ENCODE results near the gene GAMT. TPM values are rescaled to one million over a fixed set of nuclear protein-coding genes. Genes with fewer than 3 reads are reported as not detected.
"Not testable (repeated sequence)": the region's sequence is repeated elsewhere in the genome, so short reads cannot be mapped to it uniquely, and the experiment has no call there.

GAMT gene
- total RNA-seq, 1 experiment from 2014 or later, result 22.1 TPM

DNA sequence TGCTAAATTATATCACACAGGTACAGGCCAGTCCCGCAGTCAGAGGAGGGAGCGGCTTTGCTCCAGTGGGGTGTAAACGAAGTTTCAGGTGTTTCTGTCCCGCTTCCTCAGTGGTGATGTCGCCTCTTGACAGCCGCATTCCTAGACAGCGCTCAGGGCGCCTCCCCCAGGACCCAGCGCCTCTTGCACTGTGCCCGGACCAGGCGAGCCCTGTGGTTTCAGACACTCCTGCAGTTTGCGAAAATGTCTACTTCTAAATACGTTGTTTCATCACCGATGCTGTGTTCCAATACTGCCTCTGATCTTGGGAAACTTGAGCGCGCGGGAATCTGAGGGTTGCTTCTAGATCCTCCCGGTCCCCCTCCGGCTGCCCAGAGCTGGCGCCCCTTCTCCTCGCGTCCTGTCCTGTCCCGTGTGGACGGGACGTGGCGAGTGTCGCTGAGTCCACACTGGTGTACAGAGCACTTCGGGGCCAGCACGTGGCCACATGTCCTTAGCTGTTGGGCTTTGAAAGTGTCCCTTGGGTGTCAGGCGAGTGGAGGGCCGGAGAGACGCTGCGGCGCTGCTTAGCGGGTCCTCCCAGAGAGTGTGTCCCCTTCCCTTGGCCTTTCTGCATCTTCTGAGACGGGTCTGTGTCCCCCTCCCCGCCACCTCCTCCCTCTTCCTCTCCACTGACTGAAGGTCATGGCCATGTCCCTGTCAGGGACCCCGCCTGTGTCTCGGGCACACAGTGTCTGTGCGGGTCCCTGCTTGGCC is 22.3 kb upstream of the GAMT start:
- Histone ChIP-seq H3K4me3 (no peak overlapping the region), H3K27me3 (no peaks in the 10 kb centered on the region), H3K36me3 (peaks cover 11% of the 10 kb centered on the region), H3K9me3 (no peaks in the 10 kb centered on the region)
- DNase-seq, result no peak

DNA sequence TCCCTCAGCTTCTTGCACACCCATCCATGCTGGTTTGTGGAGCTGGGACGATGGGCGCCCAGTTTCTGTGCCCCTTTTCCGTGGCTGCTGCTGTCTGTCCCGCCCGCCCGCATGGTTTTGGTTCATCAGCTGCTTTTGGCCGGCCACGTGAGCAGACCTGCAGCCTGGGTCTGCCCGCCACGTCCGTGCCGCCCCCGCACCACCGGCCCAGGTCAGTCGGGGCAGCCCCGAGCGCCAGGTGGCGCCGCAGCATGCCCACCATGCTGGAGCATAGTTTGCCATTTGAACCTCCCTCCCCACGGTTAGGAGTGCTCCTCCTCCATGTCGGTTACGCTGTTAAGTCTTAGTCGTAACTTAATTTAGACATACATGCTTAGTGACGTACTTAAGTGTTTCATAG is 21.6 kb upstream of the GAMT start:
- Histone ChIP-seq H3K36me3 (peaks cover 10% of the 10 kb centered on the region), H3K9me3 (no peaks in the 10 kb centered on the region), H3K27me3 (no peaks in the 10 kb centered on the region), H3K4me3 (no peak overlapping the region)
- no peak for DNase-seq

DNA sequence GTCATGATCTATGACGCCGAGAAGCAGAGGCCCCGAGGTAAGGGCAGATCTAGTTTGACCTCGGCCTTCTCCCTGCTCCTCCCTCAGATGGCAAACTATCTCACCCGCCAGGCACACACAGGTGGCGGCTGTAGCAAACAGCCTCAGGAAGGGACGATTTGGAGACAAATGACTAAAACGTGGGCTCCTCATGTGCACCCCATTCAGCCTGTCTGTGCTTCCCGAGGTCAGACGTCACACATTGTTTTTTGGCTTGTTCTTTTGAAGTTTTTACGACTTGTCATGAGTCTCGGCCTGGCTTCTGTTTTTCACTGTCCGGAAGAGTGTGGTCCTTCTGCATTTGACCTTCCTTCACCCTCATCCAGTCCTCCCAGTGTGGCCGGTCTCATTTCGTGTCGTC is 21.0 kb upstream of the GAMT start:
- no peak for DNase-seq
- H3K9me3 ChIP-seq, result no peaks in the 10 kb centered on the region
- no peaks in the 10 kb centered on the region for H3K27me3 ChIP-seq
- peaks cover 10% of the 10 kb centered on the region for H3K36me3 ChIP-seq
- H3K4me3 ChIP-seq, result no peak overlapping the region

GRCh38 chr19:1421958-1422305 is 20.6 kb upstream of the GAMT start:
- Histone ChIP-seq H3K27me3 (no peaks in the 10 kb centered on the region), H3K9me3 (no peaks in the 10 kb centered on the region), H3K4me3 (no peak overlapping the region), H3K36me3 (peaks cover 10% of the 10 kb centered on the region)
- no peak for DNase-seq

GRCh38 chr19:1421218-1421957 is 20.0 kb upstream of the GAMT start:
- H3K9me3 ChIP-seq, result no peaks in the 10 kb centered on the region
- peaks cover 10% of the 10 kb centered on the region for H3K36me3 ChIP-seq
- H3K4me3 ChIP-seq, result no peak overlapping the region
- no peak for DNase-seq
- no peaks in the 10 kb centered on the region for H3K27me3 ChIP-seq

GRCh38 chr19:1420590-1420989 is 19.2 kb upstream of the GAMT start:
- no peaks in the 10 kb centered on the region for H3K27me3 ChIP-seq
- H3K4me3 ChIP-seq, result no peak overlapping the region
- H3K9me3 ChIP-seq, result no peaks in the 10 kb centered on the region
- H3K36me3 ChIP-seq, result peaks cover 10% of the 10 kb centered on the region
- no peak for DNase-seq

DNA sequence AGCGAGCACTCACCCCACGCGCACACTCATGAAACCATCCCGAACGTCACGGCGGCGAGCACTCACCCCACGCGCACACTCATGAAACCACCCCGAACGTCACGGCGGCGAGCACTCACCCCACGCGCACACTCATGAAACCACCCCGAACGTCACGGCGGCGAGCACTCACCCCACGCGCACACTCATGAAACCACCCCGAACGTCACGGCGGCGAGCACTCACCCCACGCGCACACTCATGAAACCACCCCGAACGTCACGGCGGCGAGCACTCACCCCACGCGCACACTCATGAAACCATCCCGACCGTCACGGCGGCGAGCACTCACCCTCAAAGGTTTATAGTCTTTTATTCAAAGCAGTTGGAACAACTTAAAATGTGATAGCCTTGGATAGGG is 18.7 kb upstream of the GAMT start:
- not testable (repeated sequence) for H3K9me3 ChIP-seq, H3K27me3 ChIP-seq, DNase-seq, H3K36me3 ChIP-seq, H3K4me3 ChIP-seq

DNA sequence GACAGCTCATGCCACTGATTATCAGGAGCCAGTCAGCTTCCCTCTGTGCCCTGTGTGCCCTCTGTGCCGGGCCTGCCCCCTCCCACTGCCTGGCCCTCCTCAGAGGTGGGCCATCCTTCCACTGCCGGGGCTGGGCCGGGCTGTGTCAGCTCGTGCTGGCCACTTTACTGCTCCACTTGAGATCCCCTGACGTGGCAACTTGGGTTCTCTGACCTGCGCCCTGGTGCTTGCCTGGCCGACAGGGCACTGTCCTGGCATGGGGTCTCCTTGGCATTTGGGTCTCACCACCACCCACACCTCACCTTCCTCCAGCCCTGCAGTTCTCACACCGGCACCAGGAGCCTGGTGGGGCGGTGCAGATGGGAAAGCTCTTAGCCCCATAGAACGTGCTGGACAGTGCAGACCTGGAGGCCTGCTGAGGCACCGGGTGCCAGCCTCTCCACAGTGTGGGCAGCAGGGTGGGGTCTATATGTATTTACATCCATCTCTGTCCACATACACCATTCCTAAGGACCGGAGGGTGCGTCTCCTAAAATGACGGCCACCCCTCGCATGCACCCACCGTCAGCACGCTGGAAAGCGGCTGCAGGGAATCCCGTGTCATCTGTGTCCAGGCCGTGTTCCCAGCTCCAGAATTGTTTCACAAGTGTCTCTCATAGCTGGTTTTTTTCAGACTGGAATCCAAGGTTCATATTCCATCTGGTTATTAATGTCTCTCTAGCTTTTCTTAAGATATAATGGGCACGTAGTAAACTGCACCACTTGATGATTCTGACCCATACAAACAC is 17.8 kb upstream of the GAMT start:
- Histone ChIP-seq H3K9me3 (no peaks in the 10 kb centered on the region), H3K4me3 (no peak overlapping the region), H3K27me3 (no peaks in the 10 kb centered on the region), H3K36me3 (peaks cover 2% of the 10 kb centered on the region; the same call in 1 of the 2 replicates)
- DNase-seq, result no peak

GRCh38 chr19:1418496-1418775 is 17.1 kb upstream of the GAMT start:
- H3K4me3 ChIP-seq, result no peak overlapping the region
- no peaks in the 10 kb centered on the region for H3K27me3 ChIP-seq
- DNase-seq, result no peak
- H3K9me3 ChIP-seq, result no peaks in the 10 kb centered on the region
- H3K36me3 ChIP-seq, result peaks cover 4% of the 10 kb centered on the region; the same call in 1 of the 2 replicates

- Histone ChIP-seq H3K36me3 (peaks cover 9% of the 10 kb centered on the region), H3K9me3 (no peaks in the 10 kb centered on the region), H3K4me3 (no peak overlapping the region), H3K27me3 (no peaks in the 10 kb centered on the region)
- no peak for DNase-seq
Measured at GRCh38 chr19:1417681-1418495, 16.5 kb upstream of the GAMT start.

DNA sequence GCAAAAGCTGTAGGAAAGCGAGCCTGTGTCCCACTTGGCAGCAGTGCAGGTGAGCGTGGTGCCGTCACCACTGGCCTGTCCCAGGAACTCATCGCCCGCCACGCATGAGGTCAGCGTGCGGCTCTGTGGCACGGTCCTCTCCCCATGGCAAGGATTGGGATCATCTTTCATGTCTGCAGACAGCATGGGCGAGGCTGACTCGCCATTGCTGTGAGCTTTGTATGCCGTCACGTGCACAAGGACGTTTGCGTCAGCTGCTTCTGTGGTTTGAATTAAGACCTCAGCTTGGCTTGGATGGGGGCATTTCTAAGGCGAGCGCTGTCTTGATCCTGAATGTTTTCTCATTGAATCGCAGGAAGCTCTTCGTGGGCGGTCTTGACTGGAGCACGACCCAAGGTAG is 15.8 kb upstream of the GAMT start:
- Histone ChIP-seq H3K36me3 (peaks cover 9% of the 10 kb centered on the region), H3K9me3 (no peaks in the 10 kb centered on the region), H3K27me3 (no peaks in the 10 kb centered on the region), H3K4me3 (no peak overlapping the region)
- DNase-seq, result no peak

GRCh38 chr19:1416014-1416841 is 14.9 kb upstream of the GAMT start:
- H3K27me3 ChIP-seq, result no peaks in the 10 kb centered on the region
- no peaks in the 10 kb centered on the region for H3K9me3 ChIP-seq
- H3K36me3 ChIP-seq, result peaks cover 9% of the 10 kb centered on the region
- H3K4me3 ChIP-seq, result no peak overlapping the region
- no peak for DNase-seq

DNA sequence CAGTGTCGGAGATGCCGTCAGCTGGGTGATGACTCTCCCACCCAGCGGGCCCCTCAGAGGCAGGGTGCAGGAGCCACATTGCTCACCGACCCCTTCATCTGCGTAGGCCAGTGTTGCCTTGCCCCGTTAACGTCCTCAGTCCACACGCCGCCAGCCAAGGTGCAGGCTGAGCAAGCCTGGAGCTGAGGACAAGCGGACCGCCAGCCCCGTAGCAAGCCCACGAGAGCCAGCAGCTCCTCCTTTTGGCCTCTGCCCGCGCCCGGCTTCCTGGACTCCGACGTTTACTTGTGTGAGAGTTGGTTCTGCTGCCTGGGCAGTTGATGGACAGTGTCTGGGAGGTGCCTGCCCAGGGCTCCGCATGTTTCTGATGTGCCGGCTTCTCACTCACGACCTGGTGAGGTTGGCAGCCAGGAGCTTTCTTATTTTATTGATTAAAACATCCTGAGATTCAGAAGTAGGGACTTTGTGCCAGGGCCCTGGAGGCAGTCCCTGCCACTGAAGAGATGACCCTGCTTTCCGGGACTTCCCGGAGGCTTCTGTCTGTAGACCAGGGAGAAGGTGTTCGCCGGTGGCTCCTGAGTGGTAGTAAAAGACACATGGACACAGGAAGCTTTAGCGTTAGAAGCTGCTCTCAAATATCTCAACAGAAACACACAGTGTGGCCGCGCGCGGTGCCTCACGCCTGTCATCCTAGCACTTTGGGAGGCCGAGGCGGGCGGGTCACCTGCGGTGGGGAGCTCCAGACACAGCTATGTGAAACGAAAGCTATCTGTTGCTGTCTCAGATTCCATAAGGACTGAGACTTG is 11.9 kb upstream of the GAMT start:
- no peaks in the 10 kb centered on the region for H3K9me3 ChIP-seq
- no peak for DNase-seq
- H3K4me3 ChIP-seq, result no peak overlapping the region
- H3K27me3 ChIP-seq, result no peaks in the 10 kb centered on the region
- H3K36me3 ChIP-seq, result peaks cover 9% of the 10 kb centered on the region

- no peak for DNase-seq
- peaks cover 9% of the 10 kb centered on the region for H3K36me3 ChIP-seq
- H3K4me3 ChIP-seq, result no peak overlapping the region
- no peaks in the 10 kb centered on the region for H3K27me3 ChIP-seq
- no peaks in the 10 kb centered on the region for H3K9me3 ChIP-seq
Measured at GRCh38 chr19:1412323-1412923, 11.1 kb upstream of the GAMT start.
